GM21447 (cell line): Measurements from ENCODE around the gene TSPOAP1.

Experiments
- ATAC-seq: cut with Tn5 transposase; IDR thresholded peaks from one replicate; pipeline ENCODE4 v1.9.1; 2021; ENCODE audit not compliant: unreplicated experiment

The TSPOAP1 gene

GRCh38 chr17:58328195-58329034, at the start of gene TSPOAP1:
Gene TSPOAP1 (minus strand): TSS chr17:58328795. CDS start chr17:58327920, 875 bp downstream.
- no peak for ATAC-seq

- ATAC-seq: no peak
Observed at GRCh38 chr17:58377661-58378060, 49.1 kb upstream of the TSPOAP1 start.

GRCh38 chr17:58377093-58377601, 48.6 kb upstream of the TSPOAP1 start:
- ATAC-seq: no peak

GRCh38 chr17:58376472-58377000, 47.9 kb upstream of the TSPOAP1 start:
- no peak for ATAC-seq

GRCh38 chr17:58375811-58376210, 47.2 kb upstream of the TSPOAP1 start:
- no peak for ATAC-seq

- ATAC-seq: no peak
Observed at GRCh38 chr17:58375256-58375655, 46.7 kb upstream of the TSPOAP1 start.

- no peak for ATAC-seq
Observed at GRCh38 chr17:58373923-58374322, 45.3 kb upstream of the TSPOAP1 start.

- ATAC-seq: no peak
Observed at GRCh38 chr17:58373003-58373402, 44.4 kb upstream of the TSPOAP1 start.

- ATAC-seq: no peak
Observed at GRCh38 chr17:58371300-58371950, 42.8 kb upstream of the TSPOAP1 start.

- no peak for ATAC-seq
Observed at GRCh38 chr17:58370716-58371115, 42.1 kb upstream of the TSPOAP1 start.

- ATAC-seq: no peak
Observed at GRCh38 chr17:58370309-58370708, 41.7 kb upstream of the TSPOAP1 start.

GRCh38 chr17:58369214-58370031, 40.8 kb upstream of the TSPOAP1 start:
- no peak for ATAC-seq

- no peak for ATAC-seq
Observed at GRCh38 chr17:58368860-58369213, 40.2 kb upstream of the TSPOAP1 start.

- no peak for ATAC-seq
Observed at GRCh38 chr17:58367461-58367860, 38.9 kb upstream of the TSPOAP1 start.

- no peak for ATAC-seq
Observed at GRCh38 chr17:58365980-58366595, 37.5 kb upstream of the TSPOAP1 start.

- ATAC-seq: no peak
Observed at GRCh38 chr17:58365185-58365979, 36.8 kb upstream of the TSPOAP1 start.

GRCh38 chr17:58364270-58364942, 35.8 kb upstream of the TSPOAP1 start:
- ATAC-seq: no peak

- ATAC-seq: no peak
Observed at GRCh38 chr17:58363457-58364185, 35.0 kb upstream of the TSPOAP1 start.
